Right cardiac atrium (tissue), 5 donors: ENCODE data around the gene GNG4. TPM values are rescaled to one million over a fixed set of nuclear protein-coding genes. Genes with fewer than 3 reads are reported as not detected.
"Not testable (repeated sequence)": the region's sequence is repeated elsewhere in the genome, so short reads cannot be mapped to it uniquely, and the experiment has no call there.

Experiments
- ATAC-seq, 2 donors: fragments of 200-7000 bp; cut with Tn5 transposase; one replicate each; pipeline versions ENCODE4 v1.8.0 to v1.9.1; 2020; ENCODE audit warnings: moderate library complexity in 2 of 2, mild to moderate bottlenecking in 1 of 2
- DNase-seq, 3 donors: peaks; one replicate each; pipeline ENCODE4 v3.0.0-alpha.2; 2020
- H3K27ac ChIP-seq: one replicate; pipeline ENCODE4 v1.5.1; 2013; ENCODE audit warnings: mild to moderate bottlenecking, low read length, control low read depth, moderate library complexity
- H3K27me3 ChIP-seq: one replicate; pipeline ENCODE4 v1.6.1; 2013; ENCODE audit not compliant: control insufficient read depth, insufficient read depth
- H3K4me1 ChIP-seq: one replicate; pipeline ENCODE4 v1.6.1; 2013; ENCODE audit warnings: low read length; ENCODE audit not compliant: control insufficient read depth, insufficient read depth
- H3K4me3 ChIP-seq: one replicate; pipeline ENCODE4 v1.5.1; 2013; ENCODE audit warnings: low read length, control low read depth
- H3K9me3 ChIP-seq: one replicate; pipeline ENCODE4 v1.6.1; 2013; ENCODE audit warnings: low read length; ENCODE audit not compliant: control insufficient read depth
- WGBS: extraction: QIAGEN DNeasy Blood & Tissue Kit; methylation state at CpG from one replicate; pipeline ENCODE4 v1.1.7; 2013; 5-methylcytosine and 5-hydroxymethylcytosine counted together
- intact Hi-C, 4 donors: fragments of 100-400 bp; cut with DNase I; formaldehyde crosslinking; loops; one replicate each; pipeline versions ENCODE4 v1.11.0 to v1.14.0; 2022 to 2023
- polyA plus RNA-seq: library from polyadenylated mRNA; stranded (reverse); fragments of 200-250 nt; gene quantifications from one replicate; pipeline ENCODE4 v1.2.3, GENCODE V29; 2013
- total RNA-seq, 4 donors: library from RNA; stranded (reverse); fragmentation: NEBNext Ultra II Directional; extraction: Animal tissue kit (Norgen Biotek cat#: 25700); gene quantifications; one replicate each; pipeline ENCODE4 v1.2.1, GENCODE V29; 2021
- donor health status: healthy with polysubstance abuse.
- donor health status: DM: no; HTN: yes; CAD: no.
- donor health status: DM: no; HTN: no; CAD: no.
- donor health status: DM: no; HTN: yes; CAD: no; lungs with severe emphysema.
- donor health status: DM: yes; HTN: yes; CAD: no.

The GNG4 gene
- total and polyA plus RNA-seq, 5 donors: 0.11 TPM; not detected in 4

DNA sequence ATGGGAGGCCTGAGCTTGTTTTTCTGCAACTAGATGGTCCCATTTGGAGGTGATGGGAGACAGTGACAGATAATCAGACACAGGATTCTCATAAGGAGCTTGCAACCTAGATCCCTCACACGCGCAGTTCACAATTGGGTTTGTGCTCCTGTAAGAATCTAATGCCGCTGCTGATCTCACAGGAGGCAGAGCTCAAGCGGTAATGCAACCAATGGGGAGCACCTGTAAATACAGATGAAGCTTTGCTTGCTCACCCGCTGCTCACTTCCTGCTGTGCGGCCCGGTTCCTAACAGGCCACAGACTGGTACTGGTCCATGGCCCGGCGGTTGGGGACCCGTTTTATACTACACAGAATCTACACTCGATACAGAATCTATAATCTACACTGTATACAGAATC lies 92.8 kb downstream of the GNG4 start:
- H3K27ac ChIP-seq: no peak overlapping the region
- DNase-seq (no peak), ATAC-seq (no peak)
- 93% methylated on average over 11 of the region's 11 CpGs for WGBS
- no peaks in the 10 kb centered on the region for H3K4me1 ChIP-seq
- H3K4me3 ChIP-seq: no peak overlapping the region
- no peaks in the 10 kb centered on the region for H3K9me3 ChIP-seq
- no peaks in the 10 kb centered on the region for H3K27me3 ChIP-seq
- intact Hi-C loops: no loop called here

DNA sequence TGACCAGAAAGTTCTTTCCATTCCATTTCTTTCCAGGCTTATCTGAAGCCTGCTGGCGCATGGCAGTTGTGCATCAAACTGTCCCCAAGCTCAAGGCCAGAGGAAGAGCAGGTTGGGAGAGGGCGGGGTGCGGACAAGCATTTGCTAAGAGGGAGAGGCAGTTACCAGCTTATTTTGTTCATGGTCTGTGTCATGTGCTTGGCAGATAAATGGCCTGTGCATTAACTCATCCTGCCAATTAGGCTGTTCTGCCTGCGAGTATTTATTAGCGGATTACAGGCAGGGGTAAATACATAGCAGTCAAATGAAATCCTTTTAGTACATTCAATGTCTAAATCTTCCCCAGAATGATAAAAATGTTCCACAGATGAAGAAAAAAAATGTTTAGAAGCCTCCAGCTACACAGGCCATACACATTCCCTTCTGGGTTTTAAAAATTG lies 96.5 kb downstream of the GNG4 start:
- WGBS: 79% methylated on average over 5 of the region's 5 CpGs
- intact Hi-C loops: no loop called here
- Histone ChIP-seq H3K9me3 (no peaks in the 10 kb centered on the region), H3K27me3 (no peaks in the 10 kb centered on the region), H3K27ac (no peak overlapping the region), H3K4me3 (no peak overlapping the region), H3K4me1 (no peaks in the 10 kb centered on the region)
- ATAC-seq (no peak), DNase-seq (no peak)

DNA sequence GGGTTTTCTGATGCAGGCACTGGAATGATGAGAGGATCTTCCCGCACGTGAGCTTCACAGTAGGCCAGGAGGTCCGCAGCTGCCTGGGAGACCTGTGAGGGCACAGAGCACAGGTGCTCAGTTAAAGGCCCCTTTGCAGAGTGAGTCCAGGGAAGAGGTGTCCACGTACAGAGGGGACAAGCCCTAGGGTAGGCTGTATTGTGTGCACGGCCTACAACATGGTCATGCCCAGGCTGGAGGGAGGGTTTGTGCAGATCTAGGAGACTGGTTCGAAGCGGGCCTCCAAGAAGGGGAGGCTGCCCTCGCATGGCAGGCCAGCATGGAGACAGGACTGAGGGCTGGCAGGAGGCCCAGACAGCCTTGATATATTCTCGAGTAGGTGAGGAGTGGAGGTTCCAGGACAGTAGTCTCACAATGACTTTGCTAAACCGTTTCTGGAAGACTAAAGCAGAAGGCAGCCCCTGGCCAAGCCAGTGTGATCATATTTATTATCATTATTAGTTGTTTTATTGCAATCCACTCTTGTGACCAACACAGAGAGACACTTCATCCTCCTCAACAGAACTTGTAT lies 97.4 kb downstream of the GNG4 start:
- WGBS: 76% methylated on average over 10 of the region's 10 CpGs

DNA sequence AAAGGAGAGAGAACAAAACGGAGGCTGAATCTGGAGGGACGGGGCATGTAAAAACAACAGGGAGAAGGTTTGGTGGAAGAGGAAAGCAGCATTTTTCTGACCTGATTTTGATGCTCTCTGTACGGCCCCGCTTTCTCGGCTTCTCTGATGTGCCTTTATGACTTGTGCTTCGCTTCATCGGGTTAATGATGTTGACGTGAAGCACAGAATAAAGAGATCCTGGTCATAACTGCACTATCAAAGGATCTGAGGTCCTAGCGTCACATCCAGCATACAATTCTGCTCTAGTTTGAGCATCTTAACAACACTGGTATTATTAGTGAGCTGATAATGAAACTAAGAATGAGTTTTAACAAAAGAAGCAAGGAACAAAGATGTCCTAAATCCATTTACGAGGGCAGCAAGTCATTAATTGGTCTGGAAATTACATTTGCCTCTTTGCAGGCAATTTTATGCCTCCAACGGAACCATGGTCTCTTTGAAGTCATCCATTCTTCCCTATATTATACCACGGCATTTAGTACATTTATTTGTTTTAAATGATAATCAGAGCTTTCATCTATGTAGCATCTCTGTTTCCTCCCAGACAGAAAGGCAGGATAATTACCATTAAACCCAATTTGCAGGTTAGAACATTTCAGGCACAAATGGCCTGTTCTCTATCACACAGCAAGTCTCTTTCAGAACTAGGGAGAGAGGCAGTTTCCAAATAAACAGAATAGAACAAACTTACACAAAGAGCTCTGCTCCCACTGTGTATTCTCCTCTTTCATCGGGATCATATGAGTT lies 100.0 kb downstream of the GNG4 start:
- DNase-seq: no peak
- no peak for ATAC-seq
- 84% methylated on average over 13 of the region's 13 CpGs for WGBS

More for the DNA sequence above, 97.4 kb downstream of the GNG4 start:
- Histone ChIP-seq H3K4me1 (no peaks in the 10 kb centered on the region), H3K27ac (no peak overlapping the region), H3K4me3 (no peak overlapping the region), H3K27me3 (no peaks in the 10 kb centered on the region), H3K9me3 (no peaks in the 10 kb centered on the region)
- intact Hi-C loops: no loop called here
- DNase-seq (peak in 2 of 3 donors; percentile 61 to 62), ATAC-seq (peak in 1 of 2 donors; percentile 60)

DNA sequence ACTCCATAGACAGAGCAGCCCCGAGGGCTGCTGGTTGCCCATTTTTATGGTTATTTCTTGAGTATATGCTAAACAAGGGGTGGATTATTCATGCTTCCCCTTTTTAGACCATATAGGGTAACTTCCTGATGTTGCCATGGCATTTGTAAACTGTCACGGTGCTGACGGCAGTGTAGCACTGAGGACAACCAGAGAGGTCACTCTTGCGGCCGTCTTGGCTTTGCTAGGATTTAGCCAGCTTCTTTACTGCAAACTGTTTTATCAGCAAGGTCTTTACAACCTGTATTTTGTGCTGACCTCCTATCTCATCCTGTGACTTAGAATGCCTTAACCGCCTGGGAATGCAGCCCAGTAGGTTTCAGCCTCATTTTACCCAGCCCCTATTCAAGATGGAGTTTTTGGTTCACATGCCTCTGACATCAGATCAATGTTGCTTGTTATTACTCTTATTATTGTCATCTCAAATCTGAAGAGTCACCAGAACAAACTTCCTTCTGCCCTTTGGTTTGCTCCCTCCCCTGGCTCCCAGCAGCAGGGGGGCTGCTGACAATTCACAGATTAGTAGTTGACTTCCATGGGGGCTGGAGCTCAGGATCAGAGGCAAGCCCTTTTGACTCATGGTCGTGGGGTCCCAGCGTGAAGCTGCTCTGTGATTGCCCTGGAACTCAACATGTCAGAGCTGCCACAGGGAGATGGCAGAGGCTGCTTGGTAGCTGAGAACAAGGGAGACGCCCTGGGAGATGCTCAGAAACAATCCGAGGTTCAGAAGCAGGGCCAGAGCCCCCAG lies 103.0 kb downstream of the GNG4 start:
- H3K9me3 ChIP-seq, ATAC-seq, DNase-seq, intact Hi-C loops, H3K27me3 ChIP-seq, H3K27ac ChIP-seq, H3K4me1 ChIP-seq, H3K4me3 ChIP-seq: not testable (repeated sequence)
- WGBS: 37% methylated on average over 10 of the region's 10 CpGs

More for the DNA sequence above, 100.0 kb downstream of the GNG4 start:
- Histone ChIP-seq H3K4me1 (no peaks in the 10 kb centered on the region), H3K9me3 (no peaks in the 10 kb centered on the region), H3K27ac (no peak overlapping the region), H3K4me3 (no peak overlapping the region), H3K27me3 (no peaks in the 10 kb centered on the region)
- intact Hi-C loops: no loop called here

DNA sequence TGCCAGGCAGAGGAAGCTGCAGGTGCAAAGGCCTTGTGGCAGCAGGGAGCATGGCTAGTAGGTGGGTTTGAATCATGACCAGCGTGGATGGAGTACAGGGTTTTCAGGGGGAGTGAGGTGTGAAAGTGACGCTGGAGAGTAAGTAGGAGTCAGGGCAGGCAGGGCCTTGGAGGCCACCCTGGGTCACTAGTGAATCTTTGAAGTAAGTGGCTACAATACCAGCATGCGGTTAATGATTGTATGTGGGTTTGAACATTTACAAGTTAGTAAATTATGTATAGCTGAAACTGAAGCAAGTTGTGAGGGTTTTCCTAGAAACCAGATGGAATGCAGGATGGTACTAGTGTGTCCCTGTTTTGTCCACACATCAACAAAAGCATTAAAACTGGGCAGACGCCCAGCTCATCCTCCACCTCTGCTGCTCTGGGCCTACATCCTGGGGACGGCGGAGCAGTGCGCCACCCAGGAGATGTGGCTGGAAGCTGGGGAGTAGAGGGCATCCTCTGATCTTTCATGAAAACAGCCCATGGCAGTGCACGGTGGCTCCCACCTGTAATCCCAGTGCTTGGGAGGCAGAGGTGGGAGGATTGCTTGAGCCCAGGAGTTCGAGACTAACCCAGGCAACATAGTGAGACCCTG lies 104.2 kb downstream of the GNG4 start:
- Histone ChIP-seq H3K4me1 (no peaks in the 10 kb centered on the region), H3K27me3 (no peaks in the 10 kb centered on the region), H3K27ac (no peak overlapping the region), H3K4me3 (no peak overlapping the region), H3K9me3 (no peaks in the 10 kb centered on the region)
- 87% methylated on average over 9 of the region's 9 CpGs for WGBS
- intact Hi-C loops: no loop called here
- ATAC-seq (no peak), DNase-seq (no peak)

DNA sequence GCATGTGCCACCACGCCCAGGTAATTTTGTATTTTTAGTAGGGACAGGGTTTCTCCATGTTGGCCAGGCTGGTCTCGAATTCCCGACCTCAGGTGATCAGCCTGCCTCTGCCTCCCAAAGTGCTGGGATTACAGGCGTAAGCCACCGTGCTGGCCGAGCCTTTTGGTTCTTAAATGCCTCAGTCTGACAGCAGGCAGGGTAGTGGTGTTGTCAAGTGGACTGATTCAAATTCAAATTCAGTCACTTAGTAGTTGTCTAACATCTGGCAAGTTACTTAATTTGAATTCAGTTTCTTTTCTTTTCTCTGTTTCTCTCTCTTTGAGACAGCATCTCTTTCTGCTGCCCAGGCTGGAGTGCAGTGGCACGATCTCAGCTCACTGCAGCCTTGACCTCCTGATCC lies 106.7 kb downstream of the GNG4 start:
- H3K4me1 ChIP-seq, DNase-seq, intact Hi-C loops, H3K9me3 ChIP-seq, H3K27me3 ChIP-seq, H3K4me3 ChIP-seq, H3K27ac ChIP-seq, ATAC-seq: not testable (repeated sequence)
- WGBS: 85% methylated on average over 7 of the region's 7 CpGs

DNA sequence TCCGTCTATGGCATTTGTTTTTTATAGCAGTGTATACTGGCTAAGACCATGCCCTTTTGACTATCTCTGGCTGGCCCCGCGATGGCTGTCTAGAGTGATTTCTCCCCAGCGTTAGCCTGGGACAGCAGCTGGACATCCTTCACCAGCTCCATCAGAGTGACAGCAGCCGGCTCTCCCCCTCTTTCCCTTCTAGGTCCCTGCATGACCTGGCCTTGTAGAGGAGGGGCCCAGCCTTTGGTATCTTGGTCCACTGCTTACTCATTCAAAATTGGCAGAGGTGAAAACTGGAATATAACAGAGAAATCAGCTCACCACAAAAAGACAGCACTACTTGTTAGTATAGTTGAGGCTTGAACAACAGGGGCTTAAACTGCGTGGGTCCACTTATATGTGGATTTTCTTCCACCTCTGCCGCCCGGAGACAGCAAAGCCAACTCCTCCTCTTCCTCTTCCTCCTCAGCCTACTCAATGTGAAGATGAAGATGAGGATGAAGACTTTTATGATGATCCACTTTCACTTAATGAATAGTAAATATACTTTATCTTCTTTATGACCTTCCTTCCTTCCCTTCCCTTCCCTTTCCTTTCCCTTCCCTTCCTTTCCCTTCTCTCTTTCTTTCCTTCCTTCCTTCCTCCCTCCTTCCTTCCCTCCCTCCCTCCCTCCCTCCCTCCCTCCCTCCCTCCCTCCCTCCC lies 116.0 kb downstream of the GNG4 start:
- WGBS: 50% methylated on average over 8 of the region's 8 CpGs
- DNase-seq: no peak
- H3K4me1 ChIP-seq: no peaks in the 10 kb centered on the region
- ATAC-seq: no peak
- H3K27me3 ChIP-seq: peaks cover 3% of the 10 kb centered on the region
- no peaks in the 10 kb centered on the region for H3K9me3 ChIP-seq
- no peak overlapping the region for H3K27ac ChIP-seq
- intact Hi-C loops: no loop called here
- H3K4me3 ChIP-seq: no peak overlapping the region

DNA sequence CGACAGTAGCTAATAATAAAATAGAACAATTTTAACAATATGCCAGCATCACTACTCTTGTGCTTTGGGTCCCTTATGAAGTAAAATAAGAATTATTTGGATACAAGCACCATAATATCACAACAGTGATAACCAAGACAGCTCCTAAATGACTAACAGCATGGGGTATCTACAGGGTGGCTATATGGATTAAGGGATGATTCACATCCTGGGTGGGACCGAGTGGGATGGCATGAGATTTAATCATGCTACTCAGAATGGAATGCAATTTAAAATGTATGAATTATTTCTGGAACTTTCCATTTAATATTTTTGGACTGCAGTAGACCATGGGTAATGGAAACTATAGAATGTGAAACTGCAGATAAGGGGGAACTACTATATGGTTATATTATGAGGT lies 117.2 kb downstream of the GNG4 start:
- no peak for DNase-seq

DNA sequence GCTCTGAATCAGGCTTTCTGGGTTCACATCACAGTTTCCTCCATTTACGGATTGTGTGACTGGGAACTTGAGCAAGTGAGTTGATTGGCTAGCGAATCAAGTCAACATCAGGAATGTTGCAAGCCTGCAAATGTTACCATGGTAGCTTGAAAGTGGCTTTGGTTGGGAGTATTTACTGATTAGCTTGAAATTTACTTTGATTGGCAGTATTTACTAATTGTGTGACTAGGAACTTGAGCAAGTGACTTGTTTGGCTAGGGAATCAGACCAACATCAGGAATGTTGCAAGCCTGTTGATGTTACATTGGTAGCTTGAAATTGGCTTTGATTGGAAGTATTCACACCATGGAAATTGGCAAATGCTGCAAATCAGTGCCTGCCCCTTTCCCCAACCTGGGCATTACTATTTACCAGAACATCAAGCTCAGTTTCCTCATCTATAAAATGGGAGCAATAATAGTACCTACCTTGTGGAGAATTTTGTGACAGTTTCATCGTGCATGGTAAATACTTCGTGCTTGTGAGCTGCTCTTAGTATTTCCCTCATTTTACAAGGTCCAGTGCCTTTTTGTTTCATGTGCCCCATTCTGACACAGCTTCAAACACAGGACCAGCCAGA lies 122.3 kb downstream of the GNG4 start:
- no peaks in the 10 kb centered on the region for H3K9me3 ChIP-seq
- no peak overlapping the region for H3K4me3 ChIP-seq
- DNase-seq (no peak), ATAC-seq (no peak)
- no peak overlapping the region for H3K27ac ChIP-seq
- H3K4me1 ChIP-seq: no peaks in the 10 kb centered on the region
- intact Hi-C loops: no loop called here
- no peaks in the 10 kb centered on the region for H3K27me3 ChIP-seq
- WGBS: 80% methylated on average over 4 of the region's 4 CpGs

More for the DNA sequence above, 117.2 kb downstream of the GNG4 start:
- no peak for ATAC-seq
- no peak overlapping the region for H3K27ac ChIP-seq
- intact Hi-C loops: no loop called here
- H3K4me1 ChIP-seq: no peaks in the 10 kb centered on the region
- WGBS: 79% methylated on average over 2 of the region's 2 CpGs
- no peak overlapping the region for H3K4me3 ChIP-seq
- H3K9me3 ChIP-seq: no peaks in the 10 kb centered on the region
- peaks cover 3% of the 10 kb centered on the region for H3K27me3 ChIP-seq
